HG02623 (cell line): ENCODE measurements around the gene HOXD10.

ENCODE experiments used
- ATAC-seq: cut with Tn5 transposase; IDR thresholded peaks from one replicate; pipeline ENCODE4 v1.9.1; 2021; ENCODE audit warnings: moderate library complexity; ENCODE audit not compliant: unreplicated experiment

HOXD10 gene

GRCh38 chr2:176132205-176133171, 15.9 kb downstream of the HOXD10 start:
- ATAC-seq, result no peak

- ATAC-seq, result no peak
Measured at GRCh38 chr2:176133389-176133788, 16.8 kb downstream of the HOXD10 start.

- ATAC-seq, result no peak
Measured at GRCh38 chr2:176134035-176134434, 17.5 kb downstream of the HOXD10 start.

- no peak for ATAC-seq
Measured at GRCh38 chr2:176135035-176135440, 18.5 kb downstream of the HOXD10 start.

- ATAC-seq, result no peak
Measured at GRCh38 chr2:176136374-176137251, 20.0 kb downstream of the HOXD10 start.

GRCh38 chr2:176137252-176137580, 20.6 kb downstream of the HOXD10 start:
- no peak for ATAC-seq

GRCh38 chr2:176137906-176138305, 21.3 kb downstream of the HOXD10 start:
- no peak for ATAC-seq

GRCh38 chr2:176138526-176138922, 21.9 kb downstream of the HOXD10 start:
- no peak for ATAC-seq

GRCh38 chr2:176138923-176139660, 22.5 kb downstream of the HOXD10 start:
- no peak for ATAC-seq

- ATAC-seq, result no peak
Measured at GRCh38 chr2:176139661-176140512, 23.3 kb downstream of the HOXD10 start.

- ATAC-seq, result peak; percentile 82
Measured at GRCh38 chr2:176140513-176141317, 24.1 kb downstream of the HOXD10 start.

- no peak for ATAC-seq
Measured at GRCh38 chr2:176142281-176142680, 25.7 kb downstream of the HOXD10 start.

- ATAC-seq, result no peak
Measured at GRCh38 chr2:176145085-176145969, 28.7 kb downstream of the HOXD10 start.

GRCh38 chr2:176146101-176146500, 29.5 kb downstream of the HOXD10 start:
- no peak for ATAC-seq

GRCh38 chr2:176146645-176147044, 30.1 kb downstream of the HOXD10 start:
- no peak for ATAC-seq

GRCh38 chr2:176147210-176147799, 30.7 kb downstream of the HOXD10 start:
- no peak for ATAC-seq

- ATAC-seq, result no peak
Measured at GRCh38 chr2:176147800-176148496, 31.4 kb downstream of the HOXD10 start.
